Measurements from ENCODE around the gene RBM47. TPM values are rescaled to one million over a fixed set of nuclear protein-coding genes. Genes with fewer than 3 reads are reported as not detected.
A peak's percentile ranks its signal among the peaks of the same experiment; 100 is the strongest.

RBM47 gene
- total and polyA plus RNA-seq, 10 of the 15 experiments (the other 5 are each of a cell fraction or from before 2014, with no cell fraction given), result 7.9 to 45.0 (median 28.7) TPM

- TF ChIP-seq NR2F1 (conservative IDR thresholded peaks at IDR 0.05) (peak; percentile 56), MXI1 (IDR thresholded peaks at IDR 0.05; ENCODE audit: low read depth, low read length) (0 out of 2 replicates have a peak, but pooled peaks have one; percentile 9), ZBED1 (IDR thresholded peaks at IDR 0.05; ENCODE audit: borderline replicate concordance) (peak; percentile 82; the same call in 1 of the 2 replicates), POLR2A (IDR thresholded peaks at IDR 0.05; ENCODE audit: low read depth, low read length) (no peak), ZBTB40 (IDR thresholded peaks at IDR 0.05; ENCODE audit: borderline replicate concordance) (no peak), EP300 (IDR thresholded peaks at IDR 0.05; ENCODE audit: borderline replicate concordance in 1 of 2, control insufficient read depth in 1 of 2, low read depth in 2 of 2, low read length in 2 of 2) (peak; percentile 88 to 92), SUPT20H (IDR thresholded peaks at IDR 0.05; ENCODE audit: borderline replicate concordance, control insufficient read depth, low read depth, low read length) (no peak), E4F1 (IDR thresholded peaks at IDR 0.05; ENCODE audit: borderline replicate concordance, partially characterized antibody) (no peak), ZNF592 (IDR thresholded peaks at IDR 0.05) (peak; percentile 17; the same call in 1 of the 2 replicates), CBX5 (IDR thresholded peaks at IDR 0.05; ENCODE audit: low read depth) (no peak), USF1 (IDR thresholded peaks at IDR 0.05; ENCODE audit: borderline replicate concordance, extremely low read length, insufficient read depth, low read depth, low read length) (no peak), NFXL1 (IDR thresholded peaks at IDR 0.05; ENCODE audit: borderline replicate concordance) (no peak), SMAD5 (IDR thresholded peaks at IDR 0.05; ENCODE audit: low read depth) (0 out of 2 replicates have a peak, but pooled peaks have one; percentile 47), SMC3 (IDR thresholded peaks at IDR 0.05; ENCODE audit: borderline replicate concordance, low read length) (no peak), BMI1 (IDR thresholded peaks at IDR 0.05; ENCODE audit: borderline replicate concordance) (peak; percentile 75; the same call in 1 of the 2 replicates), PAX8 (IDR thresholded peaks at IDR 0.05) (no peak)
Measured at GRCh38 chr4:40672528-40673522, 43.2 kb upstream of the RBM47 start (continued).

All from GM12878 (cell line).